WERI-Rb-1 (cell line): Measurements from ENCODE around the gene PELI1.

Source experiments
- DNase-seq: peaks from one replicate; pipeline ENCODE4 v3.0.0-alpha.2; 2020
- H3K27ac ChIP-seq: fragments of 250-450 bp; sonication (Bioruptor Pico); 2 replicates; pipeline ENCODE4 v1.5.1; 2020; ENCODE audit warnings: mild to moderate bottlenecking, moderate library complexity
- H3K27me3 ChIP-seq: fragments of 250-450 bp; sonication (Bioruptor Pico); 2 replicates; pipeline ENCODE4 v1.5.1; 2021; ENCODE audit warnings: mild to moderate bottlenecking, low read depth, moderate library complexity; ENCODE audit not compliant: insufficient read depth, severe bottlenecking
- H3K36me3 ChIP-seq: fragments of 250-450 bp; sonication (Bioruptor Pico); 2 replicates; pipeline ENCODE4 v1.5.1; 2020; ENCODE audit warnings: mild to moderate bottlenecking, moderate library complexity
- H3K4me3 ChIP-seq: 2 replicates; pipeline ENCODE4 v1.5.1; 2011; ENCODE audit warnings: low read depth, mild to moderate bottlenecking, control low read depth, low read length
- H3K9me3 ChIP-seq: fragments of 250-450 bp; sonication (Bioruptor Pico); 2 replicates; pipeline ENCODE4 v1.5.1; 2021; ENCODE audit warnings: mild to moderate bottlenecking, moderate library complexity; ENCODE audit not compliant: severe bottlenecking
- TF ChIP-seq, protein P1 (sequence below): IDR thresholded peaks from 2 replicates; pipeline ENCODE4 v1.5.1; 2011; ENCODE audit warnings: low read depth, mild to moderate bottlenecking, control low read depth, inconsistent platforms, low read length

PELI1 gene

DNA sequence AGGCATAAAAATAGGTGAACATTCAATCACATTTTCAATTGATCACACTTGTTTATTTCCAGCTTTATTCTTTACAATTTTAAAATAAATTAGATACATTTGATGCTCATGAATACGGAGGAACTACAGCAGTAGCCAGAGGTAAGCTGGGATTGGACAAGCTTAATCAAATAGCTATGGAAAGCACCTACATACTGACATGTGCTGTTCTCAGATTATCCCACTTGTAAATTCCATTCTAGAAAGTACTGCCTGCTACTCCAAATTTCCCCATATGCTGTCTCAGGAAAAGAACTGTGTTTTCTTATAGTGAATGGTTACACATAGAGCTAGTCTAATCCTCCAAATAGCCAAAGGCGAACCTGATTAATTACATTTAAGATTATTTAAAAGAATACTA lies 24.2 kb downstream of the PELI1 start:
- peaks cover 4% of the 10 kb centered on the region for H3K9me3 ChIP-seq
- H3K27me3 ChIP-seq = no peaks in the 10 kb centered on the region
- no peak overlapping the region for H3K27ac ChIP-seq
- no peaks in the 10 kb centered on the region for H3K36me3 ChIP-seq
- no peak for DNase-seq
- H3K4me3 ChIP-seq = no peak overlapping the region
- TF ChIP-seq, protein P1, sequence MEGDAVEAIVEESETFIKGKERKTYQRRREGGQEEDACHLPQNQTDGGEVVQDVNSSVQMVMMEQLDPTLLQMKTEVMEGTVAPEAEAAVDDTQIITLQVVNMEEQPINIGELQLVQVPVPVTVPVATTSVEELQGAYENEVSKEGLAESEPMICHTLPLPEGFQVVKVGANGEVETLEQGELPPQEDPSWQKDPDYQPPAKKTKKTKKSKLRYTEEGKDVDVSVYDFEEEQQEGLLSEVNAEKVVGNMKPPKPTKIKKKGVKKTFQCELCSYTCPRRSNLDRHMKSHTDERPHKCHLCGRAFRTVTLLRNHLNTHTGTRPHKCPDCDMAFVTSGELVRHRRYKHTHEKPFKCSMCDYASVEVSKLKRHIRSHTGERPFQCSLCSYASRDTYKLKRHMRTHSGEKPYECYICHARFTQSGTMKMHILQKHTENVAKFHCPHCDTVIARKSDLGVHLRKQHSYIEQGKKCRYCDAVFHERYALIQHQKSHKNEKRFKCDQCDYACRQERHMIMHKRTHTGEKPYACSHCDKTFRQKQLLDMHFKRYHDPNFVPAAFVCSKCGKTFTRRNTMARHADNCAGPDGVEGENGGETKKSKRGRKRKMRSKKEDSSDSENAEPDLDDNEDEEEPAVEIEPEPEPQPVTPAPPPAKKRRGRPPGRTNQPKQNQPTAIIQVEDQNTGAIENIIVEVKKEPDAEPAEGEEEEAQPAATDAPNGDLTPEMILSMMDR = no peak

DNA sequence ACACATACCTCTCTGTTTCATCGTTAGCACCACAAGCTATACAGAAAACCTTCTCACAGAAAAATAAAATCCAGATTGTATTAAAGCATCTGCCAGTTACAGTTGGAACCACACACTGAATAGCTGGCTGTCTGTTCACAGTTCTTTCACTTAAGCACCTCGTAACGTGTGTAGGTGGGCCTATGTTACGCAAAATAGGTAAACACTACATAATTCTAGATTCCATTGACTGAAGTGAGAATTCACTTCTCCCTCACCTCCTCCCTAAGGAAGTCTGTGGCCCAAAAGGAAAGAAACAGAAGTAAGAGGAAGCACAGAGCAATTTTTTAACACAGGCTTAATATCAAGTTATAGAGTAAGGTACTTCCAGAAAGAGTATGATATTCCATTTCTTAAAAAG lies 24.9 kb downstream of the PELI1 start:
- Histone ChIP-seq H3K27ac (no peak overlapping the region), H3K36me3 (no peaks in the 10 kb centered on the region), H3K4me3 (no peak overlapping the region), H3K27me3 (no peaks in the 10 kb centered on the region), H3K9me3 (peaks cover 4% of the 10 kb centered on the region)
- TF ChIP-seq, protein P1 = no peak
- DNase-seq = no peak

DNA sequence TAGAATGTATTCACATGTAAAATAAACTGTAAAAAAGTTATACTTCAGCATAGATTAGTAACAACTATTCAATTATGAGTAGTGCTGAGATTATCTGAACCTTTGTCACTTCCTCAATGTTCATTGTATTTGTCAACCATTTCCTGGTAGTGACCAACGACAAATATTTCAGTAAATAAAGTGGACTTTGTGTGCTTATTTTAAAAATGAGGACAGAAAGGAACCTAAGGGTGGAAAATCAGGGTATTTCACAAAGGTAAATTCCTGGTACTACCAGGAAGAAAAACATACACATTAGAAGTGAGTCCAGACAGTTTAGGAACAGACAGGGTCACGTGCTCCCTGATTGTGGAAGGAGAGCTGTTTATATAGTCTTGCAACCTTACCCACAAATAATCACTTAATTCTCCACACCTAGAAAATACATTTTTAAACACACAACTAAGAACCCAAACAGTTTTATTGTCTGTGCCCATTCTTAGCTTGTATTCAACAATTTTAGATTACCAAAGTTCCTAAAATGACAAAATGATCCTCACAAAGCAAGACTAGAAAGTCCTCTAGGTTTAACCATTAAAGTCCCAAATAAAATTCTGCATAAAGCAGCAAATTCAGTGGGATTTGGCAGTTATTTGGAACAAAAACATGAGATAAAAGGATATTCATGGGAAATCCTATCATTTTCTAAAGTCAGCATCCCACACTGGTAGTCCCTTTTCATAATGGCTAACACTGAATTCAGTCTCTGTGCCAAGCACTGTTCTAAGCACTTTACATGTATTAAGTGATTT lies 28.2 kb downstream of the PELI1 start:
- Histone ChIP-seq H3K4me3 (no peak overlapping the region), H3K27ac (no peak overlapping the region), H3K9me3 (no peaks in the 10 kb centered on the region), H3K36me3 (no peaks in the 10 kb centered on the region), H3K27me3 (no peaks in the 10 kb centered on the region)
- DNase-seq = no peak
- TF ChIP-seq, protein P1 = no peak

DNA sequence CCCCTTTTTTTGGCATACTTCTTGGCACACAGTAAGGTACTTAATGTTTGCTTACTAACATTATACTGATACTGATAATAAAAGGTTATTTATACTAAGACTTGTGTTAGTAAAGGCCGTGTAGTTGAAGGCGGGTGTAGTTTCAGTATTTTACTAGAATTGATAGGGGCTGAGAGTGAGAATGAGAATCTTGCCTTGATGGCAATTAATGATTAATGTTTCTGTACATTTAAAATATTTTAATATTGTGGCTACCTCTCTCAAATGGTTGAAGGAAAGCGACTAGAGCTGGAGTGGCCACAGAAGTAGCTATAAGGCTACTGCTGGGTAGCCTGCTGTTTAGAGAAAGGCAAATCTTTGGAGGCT lies 29.3 kb downstream of the PELI1 start:
- DNase-seq = no peak
- H3K27me3 ChIP-seq = no peaks in the 10 kb centered on the region

DNA sequence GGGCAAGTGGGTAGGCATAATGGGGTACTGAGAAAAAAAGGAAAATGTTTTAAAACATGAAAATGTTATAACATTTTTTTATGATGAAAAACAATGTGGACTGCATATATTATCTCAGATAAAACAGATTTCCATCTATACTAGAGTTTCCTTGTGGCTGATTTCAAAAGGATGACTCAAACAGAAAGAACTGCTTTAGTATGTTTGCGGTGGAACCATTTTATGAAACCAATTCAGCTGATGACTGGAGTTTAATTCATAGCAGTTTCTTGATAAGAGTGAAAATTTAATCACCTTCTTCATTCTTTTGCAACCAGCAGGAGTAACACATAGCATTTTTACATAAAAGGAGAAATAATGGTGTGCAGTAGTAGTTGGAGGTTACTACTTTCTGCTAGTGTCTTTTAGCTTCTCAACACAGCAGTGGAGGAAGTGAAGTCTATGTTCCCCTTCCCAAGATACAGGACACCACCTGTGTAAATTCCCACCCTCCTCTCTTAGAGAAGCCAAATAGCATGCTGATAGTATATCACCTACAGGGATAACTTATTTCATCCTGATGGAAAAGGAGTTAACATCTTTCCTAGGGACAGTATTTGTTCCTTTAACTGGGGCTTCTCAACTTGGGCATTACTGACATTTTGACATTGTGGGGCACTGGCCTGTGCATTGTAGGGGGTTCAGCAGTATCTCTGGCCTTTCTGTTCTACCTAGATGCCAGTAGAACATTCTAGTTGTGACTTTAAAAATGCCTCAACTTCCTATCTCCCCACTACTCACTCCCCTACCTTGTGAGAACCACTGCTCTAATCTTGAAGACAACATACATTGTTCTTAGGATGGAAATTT lies 29.9 kb downstream of the PELI1 start:
- Histone ChIP-seq H3K4me3 (no peak overlapping the region), H3K27me3 (no peaks in the 10 kb centered on the region), H3K27ac (no peak overlapping the region), H3K9me3 (no peaks in the 10 kb centered on the region), H3K36me3 (no peaks in the 10 kb centered on the region)
- DNase-seq = no peak
- TF ChIP-seq, protein P1 = no peak

More for the DNA sequence above, 29.3 kb downstream of the PELI1 start:
- TF ChIP-seq, protein P1 = no peak
- no peak overlapping the region for H3K4me3 ChIP-seq
- no peaks in the 10 kb centered on the region for H3K36me3 ChIP-seq
- H3K27ac ChIP-seq = no peak overlapping the region
- no peaks in the 10 kb centered on the region for H3K9me3 ChIP-seq
